Heart left ventricle (tissue), 13 donors: ENCODE results near the gene FAM118B.

Source experiments
- CTCF ChIP-seq, 12 donors: fragments of 200-600 bp; sonication (generic) in 4 of 12; IDR thresholded peaks; one replicate each; pipeline versions ENCODE4 v1.5.0 to v1.8.0; 2018 to 2022; ENCODE audit warnings: antibody characterized with exemption in 12 of 12, mild to moderate bottlenecking in 5 of 12
- POLR2A ChIP-seq, 2 donors: fragments of 450-650 bp; IDR thresholded peaks; one replicate each; pipeline ENCODE4 v1.6.1; 2017; ENCODE audit warnings: antibody characterized with exemption in 2 of 2, mild to moderate bottlenecking in 2 of 2, moderate library complexity in 2 of 2
- donor health status: ischemic (EF 13 %, LVEDD 7.1; RV severe dilation, severe dysfunction).
- donor health status: DM: no; HTN: yes; CAD: no.
- donor health status: DM: no; HTN: no; CAD: no.
- donor health status: ischemic (EF 25% LVEDD 6.9; RV normal size, moderate dysfunction).
- donor health status: ischemic (EF 25% LVEDD 5.7; RV mildly dilated, moderate dysfunction).
- donor health status: ischemic (EF 35%, LVEDD 5.7; RV mildly dilated, moderate dysfunction).
- donor health status: nonischemic (EF 11% LVEDD 7.7; RV severe dilation, severe dysfunction).
- donor health status: DM: yes; HTN: yes; CAD: no.
- donor health status: PGD.
- donor health status: ischemic (EF 29% LVEDD 5.4; RV normal size, mild dysfunction).
- donor health status: nonischemic (EF 23%, LVEDD 6.1; RV moderate dilation, normal function).

- TF ChIP-seq CTCF (IDR thresholded peaks at IDR 0.05): no peak
- TF ChIP-seq POLR2A (IDR thresholded peaks at IDR 0.05): no peak
These were observed 56.8 kb downstream of the FAM118B start for GRCh38 chr11:126268361-126268707.
